Vagina (tissue), 2 donors: Measurements from ENCODE around the gene GNG7. TPM values are rescaled to one million over a fixed set of nuclear protein-coding genes. Genes with fewer than 3 reads are reported as not detected.
"Not testable (repeated sequence)": the region's sequence is repeated elsewhere in the genome, so short reads cannot be mapped to it uniquely, and the experiment has no call there.

ENCODE experiments used
- DNase-seq, 2 donors: peaks; one replicate each; pipeline ENCODE4 v3.0.0-alpha.2; 2017; ENCODE audit errors: extremely low spot score in 2 of 2
- H3K27ac ChIP-seq: fragments of 200-600 bp; sonication (generic); one replicate; pipeline ENCODE4 v1.5.1; 2019
- H3K27me3 ChIP-seq: fragments of 200-600 bp; sonication (generic); one replicate; pipeline ENCODE4 v1.5.1; 2019
- H3K36me3 ChIP-seq, 2 donors: fragments of 200-600 bp; sonication (generic); one replicate each; pipeline ENCODE4 v1.5.1; 2017 to 2019
- H3K4me1 ChIP-seq: fragments of 200-600 bp; sonication (generic); one replicate; pipeline ENCODE4 v1.5.1; 2019
- H3K4me3 ChIP-seq, 2 donors: fragments of 200-600 bp; sonication (generic); 1 replicate in 1 of 2; 2 replicates in 1 of 2; pipeline ENCODE4 v1.5.1; 2016 to 2019
- H3K9me3 ChIP-seq: fragments of 200-600 bp; sonication (generic); one replicate; pipeline ENCODE4 v1.5.1; 2019
- POLR2A ChIP-seq, 2 donors: fragments of 450-650 bp; IDR thresholded peaks; one replicate each; pipeline ENCODE4 v1.6.1; 2017; ENCODE audit warnings: antibody characterized with exemption in 2 of 2, mild to moderate bottlenecking in 2 of 2, moderate library complexity in 2 of 2
- POLR2AphosphoS5 ChIP-seq, 2 donors: sonication (generic); formaldehyde crosslinking; IDR thresholded peaks; one replicate each; pipeline ENCODE4 v1.9.0; 2017; ENCODE audit warnings: antibody characterized with exemption in 2 of 2, mild to moderate bottlenecking in 2 of 2, low read depth in 1 of 2; ENCODE audit not compliant: insufficient read depth in 1 of 2
- intact Hi-C: fragments of 100-400 bp; cut with DNase I; formaldehyde crosslinking; loops from one replicate; pipeline ENCODE4 v1.15.1; 2023
- total RNA-seq: library from RNA; depleted of rRNA; stranded (reverse); fragments of >200 nt; gene quantifications from one replicate; pipeline ENCODE4 v1.2.3, GENCODE V29; 2016
- TF ChIP-seq, protein P1 (sequence below), 3 experiments: fragments of 450-650 bp in 2 of 3; fragments of 200-600 bp in 1 of 3; sonication (generic) in 1 of 3; IDR thresholded peaks; one replicate each; pipeline ENCODE4 v1.5.1; 2017 to 2019; ENCODE audit warnings: antibody characterized with exemption in 3 of 3, mild to moderate bottlenecking in 2 of 3, moderate library complexity in 2 of 3

Gene GNG7
- total RNA-seq, 1 donor from 2014 or later: 2.0 TPM

DNA sequence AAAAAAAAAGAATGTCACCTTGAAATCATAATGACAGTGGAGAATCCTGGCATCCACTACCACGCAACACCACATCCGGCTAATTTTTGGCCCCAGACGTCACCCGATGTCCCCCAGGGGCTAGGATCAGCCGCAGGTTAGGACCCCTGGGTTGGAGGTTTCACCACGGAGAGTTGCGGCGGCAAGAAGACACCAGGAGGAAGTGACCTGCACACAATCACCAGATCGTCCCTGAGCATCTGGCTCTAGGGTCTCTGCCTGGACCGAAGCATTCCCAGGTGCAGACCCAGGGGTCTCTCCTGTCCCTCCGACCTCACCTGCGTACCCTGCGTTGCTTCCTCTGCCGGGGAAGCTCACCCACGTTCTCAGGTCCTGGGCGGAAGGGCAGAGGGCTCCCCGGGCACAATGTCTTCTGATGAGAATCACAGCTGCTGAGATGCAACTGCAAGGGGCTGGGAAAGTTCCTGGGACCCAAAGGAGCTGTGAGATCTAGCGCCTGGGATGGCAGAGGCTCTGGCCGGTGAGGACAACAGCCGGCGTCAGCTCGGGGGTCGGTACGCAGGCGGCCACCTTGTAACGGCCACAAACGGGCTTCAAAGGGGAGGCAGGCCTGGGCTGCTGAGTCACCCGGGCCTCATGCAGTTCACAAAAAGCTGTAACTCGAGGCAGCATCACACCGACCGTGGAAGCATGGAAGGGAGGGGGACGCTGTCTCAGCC is 115.3 kb downstream of the GNG7 start:
- Histone ChIP-seq H3K4me3 (no peak overlapping the region), H3K27me3 (no peaks in the 10 kb centered on the region), H3K36me3 (no peaks in the 10 kb centered on the region), H3K4me1 (peaks cover 7% of the 10 kb centered on the region), H3K27ac (peak overlapping the region; percentile 50), H3K9me3 (no peaks in the 10 kb centered on the region)
- TF ChIP-seq POLR2A (IDR thresholded peaks at IDR 0.05) (no peak), POLR2AphosphoS5 (IDR thresholded peaks at IDR 0.05; ENCODE audit: insufficient read depth in 1 of 2, low read depth in 1 of 2) (no peak)
- TF ChIP-seq, protein P1, sequence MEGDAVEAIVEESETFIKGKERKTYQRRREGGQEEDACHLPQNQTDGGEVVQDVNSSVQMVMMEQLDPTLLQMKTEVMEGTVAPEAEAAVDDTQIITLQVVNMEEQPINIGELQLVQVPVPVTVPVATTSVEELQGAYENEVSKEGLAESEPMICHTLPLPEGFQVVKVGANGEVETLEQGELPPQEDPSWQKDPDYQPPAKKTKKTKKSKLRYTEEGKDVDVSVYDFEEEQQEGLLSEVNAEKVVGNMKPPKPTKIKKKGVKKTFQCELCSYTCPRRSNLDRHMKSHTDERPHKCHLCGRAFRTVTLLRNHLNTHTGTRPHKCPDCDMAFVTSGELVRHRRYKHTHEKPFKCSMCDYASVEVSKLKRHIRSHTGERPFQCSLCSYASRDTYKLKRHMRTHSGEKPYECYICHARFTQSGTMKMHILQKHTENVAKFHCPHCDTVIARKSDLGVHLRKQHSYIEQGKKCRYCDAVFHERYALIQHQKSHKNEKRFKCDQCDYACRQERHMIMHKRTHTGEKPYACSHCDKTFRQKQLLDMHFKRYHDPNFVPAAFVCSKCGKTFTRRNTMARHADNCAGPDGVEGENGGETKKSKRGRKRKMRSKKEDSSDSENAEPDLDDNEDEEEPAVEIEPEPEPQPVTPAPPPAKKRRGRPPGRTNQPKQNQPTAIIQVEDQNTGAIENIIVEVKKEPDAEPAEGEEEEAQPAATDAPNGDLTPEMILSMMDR (IDR thresholded peaks at IDR 0.05): no peak
- intact Hi-C loops: no loop called here
- DNase-seq: no peak

DNA sequence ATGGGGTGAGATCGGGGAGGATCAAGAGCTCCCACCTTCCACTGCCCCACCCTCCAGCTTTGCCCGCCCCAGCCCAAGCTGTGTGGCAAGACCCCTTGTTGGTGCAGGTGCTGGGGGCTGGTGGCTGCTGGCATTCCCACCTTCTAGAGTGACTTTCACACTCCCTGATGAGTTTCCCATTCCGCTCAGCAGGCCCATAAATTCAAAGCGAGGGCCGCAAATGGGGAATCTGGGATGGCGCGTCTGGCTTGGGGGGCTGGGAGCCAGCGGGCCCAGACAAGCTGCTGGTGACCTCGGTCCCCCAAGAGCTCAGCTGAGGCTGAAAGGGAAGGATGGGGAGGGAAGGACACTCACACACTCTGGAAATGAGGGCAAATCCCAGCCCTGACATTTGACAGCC is 116.3 kb downstream of the GNG7 start:
- Histone ChIP-seq H3K36me3 (no peaks in the 10 kb centered on the region), H3K27me3 (no peaks in the 10 kb centered on the region), H3K27ac (no peak overlapping the region), H3K4me1 (peaks cover 7% of the 10 kb centered on the region), H3K9me3 (no peaks in the 10 kb centered on the region), H3K4me3 (no peak overlapping the region)
- DNase-seq: no peak
- intact Hi-C loops: no loop called here
- TF ChIP-seq POLR2A (IDR thresholded peaks at IDR 0.05) (no peak), POLR2AphosphoS5 (IDR thresholded peaks at IDR 0.05; ENCODE audit: insufficient read depth in 1 of 2, low read depth in 1 of 2) (no peak)
- TF ChIP-seq, protein P1 (IDR thresholded peaks at IDR 0.05): no peak

DNA sequence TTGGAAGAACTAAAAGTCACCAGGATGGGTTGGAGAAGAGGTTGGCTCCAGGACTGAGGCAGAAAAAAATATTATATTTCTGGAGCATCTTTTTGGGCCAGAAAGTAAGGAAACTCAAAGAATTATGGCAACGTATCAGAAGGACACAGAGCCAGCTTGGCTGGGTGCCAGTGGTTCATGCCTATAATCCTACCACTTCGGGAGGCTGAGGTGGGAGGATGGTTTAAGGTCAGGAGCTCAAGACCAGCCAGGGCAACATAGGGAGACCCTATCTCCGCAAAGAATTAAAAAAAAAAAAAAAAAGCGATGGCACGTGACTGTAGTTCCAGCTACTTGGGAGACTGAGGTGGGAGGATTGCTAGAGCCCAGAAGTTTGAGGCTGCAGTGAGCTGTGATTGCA is 118.5 kb downstream of the GNG7 start:
- TF ChIP-seq, protein P1 (IDR thresholded peaks at IDR 0.05): no peak
- no peak for TF ChIP-seq POLR2A (IDR thresholded peaks at IDR 0.05)
- TF ChIP-seq POLR2AphosphoS5 (IDR thresholded peaks at IDR 0.05; ENCODE audit: insufficient read depth in 1 of 2, low read depth in 1 of 2): no peak
- no peak for DNase-seq
- intact Hi-C loops: no loop called here
- Histone ChIP-seq H3K27me3 (no peaks in the 10 kb centered on the region), H3K4me1 (peaks cover 17% of the 10 kb centered on the region), H3K4me3 (no peak overlapping the region), H3K27ac (no peak overlapping the region), H3K36me3 (no peaks in the 10 kb centered on the region), H3K9me3 (no peaks in the 10 kb centered on the region)

DNA sequence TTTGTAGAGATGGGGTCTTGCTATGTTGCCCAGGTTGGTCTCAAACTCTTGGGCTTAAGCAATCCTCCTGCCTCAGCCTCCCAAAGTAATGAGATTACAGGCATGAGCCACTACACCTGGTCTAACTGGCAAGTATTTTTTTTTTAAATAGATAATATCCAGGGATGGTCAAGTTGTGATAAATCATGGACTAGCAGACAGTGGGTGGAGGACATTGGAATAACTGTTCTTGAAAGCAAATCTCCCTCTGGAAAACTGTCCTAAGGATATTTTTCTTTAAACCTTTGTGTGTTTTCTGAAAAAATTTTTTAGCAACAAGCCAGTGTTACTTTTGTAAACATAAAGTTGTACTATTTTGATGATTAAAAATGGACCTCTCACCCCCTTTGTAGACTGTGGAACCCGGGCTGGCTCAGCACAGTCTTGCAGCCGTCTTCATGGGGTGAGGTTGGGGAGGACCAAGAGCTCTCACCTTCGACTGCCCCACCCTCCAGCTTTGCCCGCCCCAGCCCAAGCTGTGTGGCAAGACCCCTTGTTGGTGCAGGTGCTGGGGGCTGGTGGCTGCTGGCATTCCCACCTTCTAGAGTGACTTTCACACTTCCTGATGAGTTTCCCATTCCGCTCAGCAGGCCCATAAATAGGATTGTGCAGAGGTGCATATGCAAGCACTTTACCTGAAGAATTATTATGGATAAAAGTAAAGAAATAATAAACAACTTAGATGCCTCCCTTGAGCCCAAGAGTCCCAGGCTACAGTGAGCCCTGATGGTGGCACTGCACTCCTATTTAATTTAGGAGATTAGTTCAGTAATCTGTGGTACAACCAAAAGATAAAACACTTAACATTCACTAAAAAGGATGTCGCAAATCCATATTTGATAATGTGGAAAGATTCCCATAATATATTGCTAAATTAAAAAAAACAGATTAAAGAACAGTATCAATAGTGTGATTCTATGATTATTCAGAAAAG is 119.2 kb downstream of the GNG7 start:
- Histone ChIP-seq H3K4me3 (no peak overlapping the region), H3K4me1 (peaks cover 17% of the 10 kb centered on the region), H3K27me3 (no peaks in the 10 kb centered on the region), H3K9me3 (no peaks in the 10 kb centered on the region), H3K27ac (no peak overlapping the region), H3K36me3 (no peaks in the 10 kb centered on the region)
- intact Hi-C loops: no loop called here
- TF ChIP-seq, protein P1 (IDR thresholded peaks at IDR 0.05): no peak
- TF ChIP-seq POLR2A (IDR thresholded peaks at IDR 0.05): no peak
- no peak for TF ChIP-seq POLR2AphosphoS5 (IDR thresholded peaks at IDR 0.05; ENCODE audit: insufficient read depth in 1 of 2, low read depth in 1 of 2)
- DNase-seq: no peak

DNA sequence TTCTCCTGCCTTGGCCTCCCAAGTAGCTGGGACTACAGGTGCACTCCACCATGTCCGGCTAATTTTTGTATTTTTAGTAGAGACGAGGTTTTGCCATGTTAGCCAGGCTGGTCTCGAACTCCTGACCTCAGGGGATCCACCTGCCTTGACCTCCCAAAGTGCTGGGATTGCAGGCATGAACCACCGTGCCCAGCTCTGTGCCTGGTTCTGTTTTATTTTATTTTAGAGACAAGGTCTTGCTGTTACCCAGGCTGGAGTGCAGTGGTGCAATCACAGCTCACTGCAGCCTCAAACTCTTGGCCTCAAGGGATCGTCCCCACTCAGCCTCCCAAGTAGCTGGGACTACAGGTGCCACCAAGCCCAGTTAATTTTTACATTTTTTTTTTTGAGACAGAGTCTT is 122.1 kb downstream of the GNG7 start:
- H3K27ac ChIP-seq, H3K4me3 ChIP-seq, H3K36me3 ChIP-seq, intact Hi-C loops, H3K27me3 ChIP-seq, H3K9me3 ChIP-seq, DNase-seq: not testable (repeated sequence)
- H3K4me1 ChIP-seq: peaks cover 34% of the 10 kb centered on the region
